ENCODE results near the gene OR8B4. TPM values are rescaled to one million over a fixed set of nuclear protein-coding genes. Genes with fewer than 3 reads are reported as not detected.

OR8B4 gene
- total RNA-seq, 1 experiment from 2014 or later = not detected

DNA sequence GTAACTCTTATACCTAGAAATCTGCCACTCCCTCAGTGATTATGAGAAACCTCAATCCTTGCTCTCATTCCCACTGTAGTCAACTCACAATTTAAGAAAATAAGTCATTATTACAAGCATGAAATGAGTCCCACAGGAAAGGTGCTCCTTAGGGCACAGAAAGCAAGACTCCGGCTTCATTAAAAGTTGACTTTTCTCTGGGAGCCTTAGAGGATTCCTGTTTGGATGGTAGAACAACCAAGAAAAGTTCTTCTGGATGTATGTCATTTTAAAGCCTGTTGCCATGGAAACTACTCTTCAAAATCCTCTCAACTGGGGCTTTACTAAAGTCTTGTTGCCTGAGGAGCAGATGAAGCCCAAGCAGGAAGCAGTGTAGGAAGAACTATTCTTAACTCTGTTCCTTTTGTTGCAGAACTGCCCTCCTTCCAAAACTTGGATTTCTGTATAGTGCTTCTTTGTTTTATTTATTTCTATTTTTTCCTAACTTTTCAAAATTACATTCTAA lies 21.0 kb upstream of the OR8B4 start, which contains the start of gene OR8B8:
Gene OR8B8 (minus strand): TSS at position 51 of the 505 bp plus-strand sequence. CDS start 4,611 bp downstream, outside the sequence.
- Histone ChIP-seq H3K27me3 (ENCODE audit: insufficient read depth, low read length) (peaks cover 32% of the 10 kb centered on the region; the same call in 1 of the 2 replicates), H3K27ac (ENCODE audit: low read depth, low read length) (no peak within 1 kb of the TSS), H4K20me1 (ENCODE audit: insufficient read depth) (no peaks in the 10 kb centered on the region), H3K4me1 (ENCODE audit: control insufficient read depth in 1 of 2, insufficient read depth in 2 of 2, low read length in 2 of 2) (no peaks in the 10 kb centered on the region), H3K79me2 (ENCODE audit: insufficient read depth, low read length) (no peaks in the 10 kb centered on the region), H3K9ac (ENCODE audit: low read length) (no peak within 1 kb of the TSS), H2AFZ (ENCODE audit: low read depth, low read length, poor library complexity, severe bottlenecking) (no peak within 1 kb of the TSS), H3K9me2 (ENCODE audit: insufficient read depth) (no peaks in the 10 kb centered on the region), H3K4me3 (replicated peaks in 1 of 2; ENCODE audit: low read depth in 1 of 2, low read length in 2 of 2) (no peak within 1 kb of the TSS), H3K4me2 (ENCODE audit: low read length) (no peak within 1 kb of the TSS), H3K9me3 (ENCODE audit: control insufficient read depth in 1 of 2, insufficient read depth in 1 of 2, low read depth in 1 of 2, low read length in 2 of 2) (no peaks in the 10 kb centered on the region), H3K36me3 (ENCODE audit: control insufficient read depth in 1 of 2, insufficient read depth in 2 of 2, low read length in 2 of 2) (no peaks in the 10 kb centered on the region)
- BruUV-seq (replicated peaks) = no TSS peak
- TF ChIP-seq CEBPB (IDR thresholded peaks at IDR 0.05; ENCODE audit: low read depth) = no peak
- TF ChIP-seq SRF (IDR thresholded peaks at IDR 0.05; ENCODE audit: low read depth) = no peak
- TF ChIP-seq, protein P1, sequence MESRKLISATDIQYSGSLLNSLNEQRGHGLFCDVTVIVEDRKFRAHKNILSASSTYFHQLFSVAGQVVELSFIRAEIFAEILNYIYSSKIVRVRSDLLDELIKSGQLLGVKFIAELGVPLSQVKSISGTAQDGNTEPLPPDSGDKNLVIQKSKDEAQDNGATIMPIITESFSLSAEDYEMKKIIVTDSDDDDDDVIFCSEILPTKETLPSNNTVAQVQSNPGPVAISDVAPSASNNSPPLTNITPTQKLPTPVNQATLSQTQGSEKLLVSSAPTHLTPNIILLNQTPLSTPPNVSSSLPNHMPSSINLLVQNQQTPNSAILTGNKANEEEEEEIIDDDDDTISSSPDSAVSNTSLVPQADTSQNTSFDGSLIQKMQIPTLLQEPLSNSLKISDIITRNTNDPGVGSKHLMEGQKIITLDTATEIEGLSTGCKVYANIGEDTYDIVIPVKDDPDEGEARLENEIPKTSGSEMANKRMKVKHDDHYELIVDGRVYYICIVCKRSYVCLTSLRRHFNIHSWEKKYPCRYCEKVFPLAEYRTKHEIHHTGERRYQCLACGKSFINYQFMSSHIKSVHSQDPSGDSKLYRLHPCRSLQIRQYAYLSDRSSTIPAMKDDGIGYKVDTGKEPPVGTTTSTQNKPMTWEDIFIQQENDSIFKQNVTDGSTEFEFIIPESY (IDR thresholded peaks at IDR 0.05; ENCODE audit: extremely low read depth, insufficient replicate concordance, low read length) = no peak
- TF ChIP-seq RAD21 (IDR thresholded peaks at IDR 0.05; ENCODE audit: low read depth) = no peak
- TF ChIP-seq, protein P2, sequence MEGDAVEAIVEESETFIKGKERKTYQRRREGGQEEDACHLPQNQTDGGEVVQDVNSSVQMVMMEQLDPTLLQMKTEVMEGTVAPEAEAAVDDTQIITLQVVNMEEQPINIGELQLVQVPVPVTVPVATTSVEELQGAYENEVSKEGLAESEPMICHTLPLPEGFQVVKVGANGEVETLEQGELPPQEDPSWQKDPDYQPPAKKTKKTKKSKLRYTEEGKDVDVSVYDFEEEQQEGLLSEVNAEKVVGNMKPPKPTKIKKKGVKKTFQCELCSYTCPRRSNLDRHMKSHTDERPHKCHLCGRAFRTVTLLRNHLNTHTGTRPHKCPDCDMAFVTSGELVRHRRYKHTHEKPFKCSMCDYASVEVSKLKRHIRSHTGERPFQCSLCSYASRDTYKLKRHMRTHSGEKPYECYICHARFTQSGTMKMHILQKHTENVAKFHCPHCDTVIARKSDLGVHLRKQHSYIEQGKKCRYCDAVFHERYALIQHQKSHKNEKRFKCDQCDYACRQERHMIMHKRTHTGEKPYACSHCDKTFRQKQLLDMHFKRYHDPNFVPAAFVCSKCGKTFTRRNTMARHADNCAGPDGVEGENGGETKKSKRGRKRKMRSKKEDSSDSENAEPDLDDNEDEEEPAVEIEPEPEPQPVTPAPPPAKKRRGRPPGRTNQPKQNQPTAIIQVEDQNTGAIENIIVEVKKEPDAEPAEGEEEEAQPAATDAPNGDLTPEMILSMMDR (IDR thresholded peaks at IDR 0.05 in 2 of 3, conservative IDR thresholded peaks at IDR 0.05 in 1 of 3; ENCODE audit: borderline replicate concordance in 1 of 3, insufficient read depth in 1 of 3, low read depth in 2 of 3, low read length in 2 of 3) = no peak
- no peak for TF ChIP-seq ZFX (IDR thresholded peaks at IDR 0.05)
- no peak for TF ChIP-seq EZH2 (IDR thresholded peaks at IDR 0.05)
- TF ChIP-seq ZNF274 (IDR thresholded peaks at IDR 0.05; ENCODE audit: low read depth, low read length) = no peak
- TF ChIP-seq, protein P3, sequence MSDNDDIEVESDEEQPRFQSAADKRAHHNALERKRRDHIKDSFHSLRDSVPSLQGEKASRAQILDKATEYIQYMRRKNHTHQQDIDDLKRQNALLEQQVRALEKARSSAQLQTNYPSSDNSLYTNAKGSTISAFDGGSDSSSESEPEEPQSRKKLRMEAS (IDR thresholded peaks at IDR 0.05) = no peak
- no peak for TF ChIP-seq CBX3 (IDR thresholded peaks at IDR 0.05; ENCODE audit: low read depth)
- no peak for TF ChIP-seq SP1 (IDR thresholded peaks at IDR 0.05; ENCODE audit: low read depth)
- TF ChIP-seq, protein P4, sequence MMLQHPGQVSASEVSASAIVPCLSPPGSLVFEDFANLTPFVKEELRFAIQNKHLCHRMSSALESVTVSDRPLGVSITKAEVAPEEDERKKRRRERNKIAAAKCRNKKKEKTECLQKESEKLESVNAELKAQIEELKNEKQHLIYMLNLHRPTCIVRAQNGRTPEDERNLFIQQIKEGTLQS (IDR thresholded peaks at IDR 0.05) = no peak
- TF ChIP-seq POLR2AphosphoS5 (IDR thresholded peaks at IDR 0.05; ENCODE audit: low read depth, low read length) = no peak
- TF ChIP-seq SIN3A (IDR thresholded peaks at IDR 0.05; ENCODE audit: low read depth) = no peak
- DNase-seq (ENCODE audit: low read depth, low spot score) (no peak), ATAC-seq (no peak)
- ChIA-PET POLR2A (no interaction called here), CTCF (no interaction called here), RAD21 (ENCODE audit: low non-redundant PET in 1 of 2, low total read pairs in 2 of 2, uncharacterized antibody in 2 of 2, unreplicated experiment in 2 of 2) (no interaction called here)
- intact Hi-C loops (cut with micrococcal nuclease) = no loop called here

All from HCT116 (cell line).